Measurements from ENCODE around the gene OTUB1. TPM values are rescaled to one million over a fixed set of nuclear protein-coding genes. Genes with fewer than 3 reads are reported as not detected.

OTUB1 gene
- total RNA-seq, 1 donor from 2014 or later = 51.1 TPM

GRCh38 chr11:64010783-64011182 is 24.5 kb downstream of the OTUB1 start:
- FAIRE-seq (no peak), DNase-seq (ENCODE audit: low read depth) (no peak)
- no peak for TF ChIP-seq CTCF (IDR thresholded peaks at IDR 0.05; ENCODE audit: insufficient read depth, low read length, severe bottlenecking)
- Histone ChIP-seq H3K36me3 (ENCODE audit: control insufficient read depth, insufficient read depth, low read length) (no peaks in the 10 kb centered on the region), H3K4me3 (ENCODE audit: low read depth, low read length) (no peak overlapping the region), H3K27me3 (ENCODE audit: control insufficient read depth, insufficient read depth, low read length) (peaks cover 6% of the 10 kb centered on the region)

GRCh38 chr11:64011371-64011770 is 25.1 kb downstream of the OTUB1 start:
- TF ChIP-seq CTCF (IDR thresholded peaks at IDR 0.05; ENCODE audit: insufficient read depth, low read length, severe bottlenecking) = no peak
- Histone ChIP-seq H3K36me3 (ENCODE audit: control insufficient read depth, insufficient read depth, low read length) (no peaks in the 10 kb centered on the region), H3K27me3 (ENCODE audit: control insufficient read depth, insufficient read depth, low read length) (peaks cover 2% of the 10 kb centered on the region), H3K4me3 (ENCODE audit: low read depth, low read length) (no peak overlapping the region)
- FAIRE-seq (no peak), DNase-seq (ENCODE audit: low read depth) (no peak)

GRCh38 chr11:64013141-64013896 is 27.1 kb downstream of the OTUB1 start:
- H3K36me3 ChIP-seq (ENCODE audit: control insufficient read depth, insufficient read depth, low read length) = no peaks in the 10 kb centered on the region

GRCh38 chr11:64014356-64014755 is 28.1 kb downstream of the OTUB1 start:
- Histone ChIP-seq H3K4me3 (ENCODE audit: low read depth, low read length) (no peak overlapping the region), H3K27me3 (ENCODE audit: control insufficient read depth, insufficient read depth, low read length) (peaks cover 4% of the 10 kb centered on the region), H3K36me3 (ENCODE audit: control insufficient read depth, insufficient read depth, low read length) (no peaks in the 10 kb centered on the region)
- DNase-seq (ENCODE audit: low read depth) (no peak), FAIRE-seq (no peak)
- TF ChIP-seq CTCF (IDR thresholded peaks at IDR 0.05; ENCODE audit: insufficient read depth, low read length, severe bottlenecking) = no peak

More at GRCh38 chr11:64013141-64013896, 27.1 kb downstream of the OTUB1 start:
- FAIRE-seq (peak; percentile 62), DNase-seq (ENCODE audit: low read depth) (no peak)
- peaks cover 2% of the 10 kb centered on the region for H3K27me3 ChIP-seq (ENCODE audit: control insufficient read depth, insufficient read depth, low read length)
- TF ChIP-seq CTCF (IDR thresholded peaks at IDR 0.05; ENCODE audit: insufficient read depth, low read length, severe bottlenecking) = no peak
- H3K4me3 ChIP-seq (ENCODE audit: low read depth, low read length) = no peak overlapping the region

- no peak for TF ChIP-seq CTCF (IDR thresholded peaks at IDR 0.05; ENCODE audit: insufficient read depth, low read length, severe bottlenecking)
- Histone ChIP-seq H3K4me3 (ENCODE audit: low read depth, low read length) (no peak overlapping the region), H3K27me3 (ENCODE audit: control insufficient read depth, insufficient read depth, low read length) (peaks cover 4% of the 10 kb centered on the region), H3K36me3 (ENCODE audit: control insufficient read depth, insufficient read depth, low read length) (no peaks in the 10 kb centered on the region)
- DNase-seq (ENCODE audit: low read depth) = no peak
- no peak for FAIRE-seq
Measured at GRCh38 chr11:64015510-64015909, 29.3 kb downstream of the OTUB1 start.
